Activated gamma-delta T cell treated with Interleukin-2 at 50 U/mL for 16 hours (primary cell): ENCODE results near the gene SYNGR2.
"Not testable (repeated sequence)": the region's sequence is repeated elsewhere in the genome, so short reads cannot be mapped to it uniquely, and the experiment has no call there.

ENCODE experiments used
- DNase-seq: peaks from one replicate; pipeline ENCODE4 v3.0.0-alpha.2; 2020

Gene SYNGR2

GRCh38 chr17:78130437-78131101 is 37.8 kb upstream of the SYNGR2 start, which contains the start of gene TMC8:
TSS of gene TMC8 (plus strand) at chr17:78130771. CDS start at chr17:78131589, 818 bp downstream.
- DNase-seq: peak; percentile 90

- peak; percentile 52 for DNase-seq
Measured at GRCh38 chr17:78131172-78132083, 37.0 kb upstream of the SYNGR2 start.

GRCh38 chr17:78132084-78132676 is 36.2 kb upstream of the SYNGR2 start:
- DNase-seq: peak; percentile 87

- no peak for DNase-seq
Measured at GRCh38 chr17:78132767-78133178, 35.6 kb upstream of the SYNGR2 start.

GRCh38 chr17:78133179-78133951 is 35.0 kb upstream of the SYNGR2 start:
- no peak for DNase-seq

GRCh38 chr17:78133971-78134898 is 34.1 kb upstream of the SYNGR2 start:
- peak; percentile 78 for DNase-seq

GRCh38 chr17:78134899-78135385 is 33.4 kb upstream of the SYNGR2 start:
- DNase-seq: no peak

- DNase-seq: no peak
Measured at GRCh38 chr17:78135858-78136500, 32.4 kb upstream of the SYNGR2 start.

GRCh38 chr17:78137392-78138203 is 30.8 kb upstream of the SYNGR2 start:
- peak; percentile 42 for DNase-seq

GRCh38 chr17:78138204-78139060 is 29.9 kb upstream of the SYNGR2 start:
- no peak for DNase-seq

- DNase-seq: not testable (repeated sequence)
Measured at GRCh38 chr17:78139861-78140168, 28.6 kb upstream of the SYNGR2 start.

GRCh38 chr17:78140169-78141051 is 28.0 kb upstream of the SYNGR2 start:
- peak; percentile 87 for DNase-seq

- DNase-seq: no peak
Measured at GRCh38 chr17:78141437-78142118, 26.8 kb upstream of the SYNGR2 start.

- no peak for DNase-seq
Measured at GRCh38 chr17:78142119-78142861, 26.1 kb upstream of the SYNGR2 start.

- DNase-seq: no peak
Measured at GRCh38 chr17:78143214-78144146, 24.9 kb upstream of the SYNGR2 start.
